Tibial artery (tissue), 4 donors: ENCODE measurements around the gene RRP8.

Source experiments
- DNase-seq, 2 donors: peaks; one replicate each; pipeline ENCODE4 v3.0.0-alpha.2; 2019
- H3K27ac ChIP-seq, 2 donors: fragments of 200-600 bp; sonication (generic) in 1 of 2; 1 replicate in 1 of 2; 2 replicates in 1 of 2; pipeline ENCODE4 v1.5.1; 2018 to 2019; ENCODE audit warnings: mild to moderate bottlenecking in 1 of 2
- H3K27me3 ChIP-seq, 2 donors: fragments of 200-600 bp; sonication (generic) in 1 of 2; one replicate each; pipeline versions ENCODE4 v1.5.1 to v1.6.0; 2016 to 2019
- H3K36me3 ChIP-seq, 3 donors: fragments of 200-600 bp; sonication (generic) in 2 of 3; one replicate each; pipeline ENCODE4 v1.5.1; 2016 to 2019; ENCODE audit warnings: mild to moderate bottlenecking in 2 of 3
- H3K4me1 ChIP-seq, 4 donors: fragments of 200-600 bp; sonication (generic) in 2 of 4; 1 replicate in 3 of 4; 2 replicates in 1 of 4; pipeline ENCODE4 v1.5.1; 2016 to 2019
- H3K4me3 ChIP-seq, 2 donors: fragments of 200-600 bp; sonication (generic) in 1 of 2; 1 replicate in 1 of 2; 2 replicates in 1 of 2; pipeline ENCODE4 v1.5.1; 2018 to 2019; ENCODE audit warnings: mild to moderate bottlenecking in 2 of 2
- H3K9me3 ChIP-seq, 3 donors: fragments of 200-600 bp; sonication (generic) in 1 of 3; one replicate each; pipeline ENCODE4 v1.5.1; 2016 to 2019
- CTCF ChIP-seq, 2 experiments: fragments of 200-600 bp in 1 of 2; fragments of 450-650 bp in 1 of 2; IDR thresholded peaks; one replicate each; pipeline ENCODE4 v1.5.1; 2017 to 2019; ENCODE audit warnings: antibody characterized with exemption in 2 of 2, mild to moderate bottlenecking in 1 of 2, moderate library complexity in 1 of 2
- intact Hi-C: fragments of 100-400 bp; cut with DNase I; formaldehyde crosslinking; loops from one replicate; pipeline ENCODE4 v1.15.0; 2023; ENCODE audit warnings: low total_unique reads

The RRP8 gene

GRCh38 chr11:6610591-6610990 is 7.2 kb upstream of the RRP8 start:
- Histone ChIP-seq H3K4me1 (peaks cover 4 to 72% (median 59%) of the 10 kb centered on the region in 4 donors), H3K36me3 (peaks cover 47 to 53% (median 47%) of the 10 kb centered on the region in 3 donors), H3K9me3 (no peaks in the 10 kb centered on the region), H3K27me3 (no peaks in the 10 kb centered on the region), H3K4me3 (peak overlapping the region; percentile 82 to 89), H3K27ac (peak overlapping the region; percentile 95 to 98)
- TF ChIP-seq CTCF (IDR thresholded peaks at IDR 0.05), result no peak
- intact Hi-C loops, result loop anchor here (5.0 kb wide), 1 partner anchor 47 kb away; the partner anchor contains the start of gene DCHS1
- peak in 1 of 2 donors; percentile 70 for DNase-seq

- no peak for TF ChIP-seq CTCF (IDR thresholded peaks at IDR 0.05)
- Histone ChIP-seq H3K9me3 (no peaks in the 10 kb centered on the region), H3K27ac (peak overlapping the region; percentile 93 to 98), H3K27me3 (no peaks in the 10 kb centered on the region), H3K36me3 (peaks cover 39 to 42% (median 42%) of the 10 kb centered on the region in 3 donors), H3K4me3 (no peak overlapping the region), H3K4me1 (peaks cover 4 to 75% (median 60%) of the 10 kb centered on the region in 4 donors)
- intact Hi-C loops, result loop anchor here (5.0 kb wide), 2 partner anchors 48 to 127 kb away; partner anchors contain the start of genes ARFIP2, DCHS1 and TIMM10B
- no peak for DNase-seq
These were observed 6.1 kb upstream of the RRP8 start for GRCh38 chr11:6609502-6610015.

- no peak overlapping the region for H3K4me3 ChIP-seq
- H3K36me3 ChIP-seq, result peaks cover 36 to 42% (median 42%) of the 10 kb centered on the region in 3 donors
- TF ChIP-seq CTCF (IDR thresholded peaks at IDR 0.05), result no peak
- H3K4me1 ChIP-seq, result peaks cover 4 to 73% (median 60%) of the 10 kb centered on the region in 4 donors
- DNase-seq, result peak in 1 of 2 donors; percentile 79
- no peaks in the 10 kb centered on the region for H3K9me3 ChIP-seq
- peak overlapping the region; percentile 93 to 98 for H3K27ac ChIP-seq
- intact Hi-C loops, result loop anchor here (5.0 kb wide), 1 partner anchor 127 kb away; the partner anchor contains the start of genes ARFIP2 and TIMM10B
- no peaks in the 10 kb centered on the region for H3K27me3 ChIP-seq
These were observed 5.5 kb upstream of the RRP8 start for GRCh38 chr11:6608726-6609501.

GRCh38 chr11:6608011-6608410 is 4.6 kb upstream of the RRP8 start:
- H3K4me3 ChIP-seq, result peak overlapping the region in 1 of 2 donors; percentile 83
- peaks cover 36 to 42% (median 42%) of the 10 kb centered on the region in 3 donors for H3K36me3 ChIP-seq
- peaks cover 4 to 65% (median 57%) of the 10 kb centered on the region in 4 donors for H3K4me1 ChIP-seq
- no peaks in the 10 kb centered on the region for H3K9me3 ChIP-seq
- H3K27ac ChIP-seq, result peak overlapping the region; percentile 93 to 98
- intact Hi-C loops, result loop anchor here (5.0 kb wide), 1 partner anchor 126 kb away; the partner anchor contains the start of genes ARFIP2 and TIMM10B
- TF ChIP-seq CTCF (IDR thresholded peaks at IDR 0.05), result no peak
- DNase-seq, result no peak
- no peaks in the 10 kb centered on the region for H3K27me3 ChIP-seq

GRCh38 chr11:6607190-6607795 is 3.9 kb upstream of the RRP8 start:
- Histone ChIP-seq H3K4me3 (peak overlapping the region; percentile 23 to 83), H3K4me1 (peaks cover 4 to 67% (median 59%) of the 10 kb centered on the region in 4 donors), H3K27me3 (no peaks in the 10 kb centered on the region), H3K27ac (peak overlapping the region; percentile 93 to 98), H3K36me3 (peaks cover 36 to 42% (median 42%) of the 10 kb centered on the region in 3 donors), H3K9me3 (no peaks in the 10 kb centered on the region)
- intact Hi-C loops, result loop anchor here (5.0 kb wide), 1 partner anchor 125 kb away; the partner anchor contains the start of genes ARFIP2 and TIMM10B
- no peak for TF ChIP-seq CTCF (IDR thresholded peaks at IDR 0.05)
- no peak for DNase-seq
